DMS114 treated with DMSO at 0.1 percent for 48 hours (cell line): ENCODE data around the gene CALHM6.

Experiments
- DNase-seq: peaks from one replicate; lab custom pipeline; 2025; ENCODE audit not compliant: unreplicated experiment; lab: John Stamatoyannopoulos, UW

CALHM6 gene

DNA sequence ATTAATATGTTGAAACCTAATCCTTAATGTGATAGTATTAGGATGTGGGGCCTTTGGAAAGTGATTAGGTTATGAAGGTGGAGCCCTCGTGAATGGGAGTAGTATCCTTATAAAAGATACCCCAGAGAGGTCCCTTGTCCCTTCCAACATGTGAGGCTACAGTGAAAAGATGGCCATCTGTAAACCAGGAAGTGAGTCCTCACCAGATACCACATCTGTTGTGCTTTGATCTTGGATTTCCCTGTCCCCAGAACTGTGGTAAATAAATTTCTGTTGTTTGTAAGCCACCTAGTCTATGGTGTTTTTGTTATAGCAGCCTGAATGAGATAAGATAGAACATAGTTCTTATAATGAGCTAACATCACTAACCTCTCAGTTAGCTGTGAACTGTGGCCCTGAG lies 16.6 kb upstream of the CALHM6 start:
- DNase-seq: no peak

- no peak for DNase-seq
These were observed 16.1 kb upstream of the CALHM6 start for GRCh38 chr6:116445102-116445501.

- DNase-seq: no peak
These were observed 14.8 kb upstream of the CALHM6 start for GRCh38 chr6:116446399-116446798.

DNA sequence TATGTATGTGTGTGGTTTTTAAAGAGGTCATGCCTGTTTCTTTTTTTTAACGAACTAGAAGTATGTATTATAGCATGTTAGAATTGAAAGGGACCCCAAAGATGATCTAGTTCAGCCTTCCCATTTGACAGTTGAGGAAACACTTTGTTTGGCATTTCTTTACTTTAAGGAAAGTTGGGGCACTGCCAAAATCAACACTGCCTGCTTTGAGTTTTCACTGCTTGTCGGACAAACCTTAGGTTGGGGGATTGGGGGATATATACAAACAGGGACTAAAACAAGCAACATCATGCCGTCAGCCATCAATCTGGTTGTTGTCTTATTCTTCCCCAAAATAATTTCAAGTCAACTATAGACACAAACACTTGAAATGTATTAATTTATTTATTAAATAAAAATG lies 14.1 kb upstream of the CALHM6 start:
- DNase-seq: no peak

GRCh38 chr6:116447496-116448011 lies 13.6 kb upstream of the CALHM6 start:
- DNase-seq: no peak

DNA sequence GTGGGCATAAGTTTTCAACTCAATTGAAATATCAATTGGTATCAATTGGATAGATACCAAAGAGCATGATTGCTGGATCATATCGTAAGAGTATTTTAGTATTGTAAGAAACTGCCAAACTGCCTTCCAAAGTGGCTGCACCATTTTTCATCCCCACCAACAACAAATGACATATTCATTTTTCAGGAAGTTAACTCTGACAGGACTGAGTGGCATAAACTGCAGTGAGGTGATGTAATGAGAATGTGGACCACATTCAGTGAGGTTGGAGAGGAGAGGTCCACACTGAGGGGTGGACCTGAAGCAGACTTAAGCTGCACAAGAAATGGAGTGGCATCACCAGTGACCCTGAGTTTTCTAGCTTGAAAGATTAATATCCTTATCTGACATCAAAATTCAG lies 11.6 kb upstream of the CALHM6 start:
- no peak for DNase-seq

- DNase-seq: no peak
These were observed 10.9 kb upstream of the CALHM6 start for GRCh38 chr6:116450185-116450710.

- no peak for DNase-seq
These were observed 10.1 kb upstream of the CALHM6 start for GRCh38 chr6:116450769-116451740.

- DNase-seq: no peak
These were observed 9.3 kb upstream of the CALHM6 start for GRCh38 chr6:116451916-116452315.

GRCh38 chr6:116452531-116452930 lies 8.6 kb upstream of the CALHM6 start:
- no peak for DNase-seq

GRCh38 chr6:116456106-116456505 lies 5.1 kb upstream of the CALHM6 start:
- DNase-seq: no peak

DNA sequence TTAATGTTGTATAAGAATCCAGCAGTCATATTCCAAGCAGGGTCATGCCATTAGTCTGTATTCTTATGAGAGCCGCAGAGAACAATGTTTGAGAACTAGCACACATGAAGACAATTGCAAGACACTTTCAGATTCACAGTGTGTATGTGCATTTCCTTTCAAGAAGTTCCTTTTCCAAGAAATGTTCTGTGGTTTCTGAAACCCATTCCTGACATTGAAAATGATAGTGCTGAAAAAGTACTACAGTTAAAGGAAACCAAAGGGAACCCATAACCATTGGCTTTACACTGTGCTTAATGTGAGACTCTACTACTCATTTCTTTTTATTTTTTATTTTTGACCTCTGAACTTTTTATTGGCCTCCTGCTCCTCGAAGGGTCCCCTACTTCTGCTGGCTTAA lies 4.2 kb upstream of the CALHM6 start:
- DNase-seq: no peak

DNA sequence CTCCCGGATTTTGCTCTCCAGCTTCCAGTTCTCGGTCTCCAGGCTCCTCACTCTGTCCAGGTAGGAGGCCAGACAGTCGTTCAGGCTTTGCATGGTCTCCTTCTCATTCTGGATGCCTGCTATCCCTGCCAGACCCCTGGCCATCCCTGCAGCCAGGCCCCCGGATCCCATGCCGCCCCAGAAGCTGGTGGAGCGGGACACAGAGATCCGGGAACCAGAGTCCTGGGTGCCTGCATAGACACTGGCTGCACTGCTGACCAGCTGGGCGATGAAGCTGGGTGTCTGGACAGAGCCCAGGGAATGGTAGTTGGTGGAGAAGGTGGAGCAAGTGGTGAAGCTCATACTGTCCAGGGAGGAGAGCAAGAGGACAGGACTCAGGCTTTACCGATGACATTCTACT lies 2.9 kb upstream of the CALHM6 start:
- DNase-seq: no peak

DNA sequence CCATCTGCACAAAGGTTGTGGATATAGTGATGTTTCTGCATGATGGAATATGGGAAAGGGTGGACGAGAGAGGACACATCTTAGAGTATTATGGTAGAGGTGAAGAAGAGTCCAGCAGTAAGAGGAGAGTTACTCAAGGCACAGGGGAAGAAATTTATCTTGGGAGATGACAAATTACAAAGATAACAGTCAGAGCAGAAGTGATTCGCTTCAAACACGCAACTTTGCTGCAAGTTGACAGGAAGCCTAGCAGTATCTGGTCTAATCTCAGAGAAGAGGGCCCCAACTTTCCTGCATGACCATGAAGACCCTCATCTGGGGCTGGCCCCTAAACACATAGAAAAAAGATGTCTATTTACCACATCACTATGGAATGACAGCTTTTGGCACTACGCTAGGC lies 1.2 kb upstream of the CALHM6 start:
- no peak for DNase-seq

DNA sequence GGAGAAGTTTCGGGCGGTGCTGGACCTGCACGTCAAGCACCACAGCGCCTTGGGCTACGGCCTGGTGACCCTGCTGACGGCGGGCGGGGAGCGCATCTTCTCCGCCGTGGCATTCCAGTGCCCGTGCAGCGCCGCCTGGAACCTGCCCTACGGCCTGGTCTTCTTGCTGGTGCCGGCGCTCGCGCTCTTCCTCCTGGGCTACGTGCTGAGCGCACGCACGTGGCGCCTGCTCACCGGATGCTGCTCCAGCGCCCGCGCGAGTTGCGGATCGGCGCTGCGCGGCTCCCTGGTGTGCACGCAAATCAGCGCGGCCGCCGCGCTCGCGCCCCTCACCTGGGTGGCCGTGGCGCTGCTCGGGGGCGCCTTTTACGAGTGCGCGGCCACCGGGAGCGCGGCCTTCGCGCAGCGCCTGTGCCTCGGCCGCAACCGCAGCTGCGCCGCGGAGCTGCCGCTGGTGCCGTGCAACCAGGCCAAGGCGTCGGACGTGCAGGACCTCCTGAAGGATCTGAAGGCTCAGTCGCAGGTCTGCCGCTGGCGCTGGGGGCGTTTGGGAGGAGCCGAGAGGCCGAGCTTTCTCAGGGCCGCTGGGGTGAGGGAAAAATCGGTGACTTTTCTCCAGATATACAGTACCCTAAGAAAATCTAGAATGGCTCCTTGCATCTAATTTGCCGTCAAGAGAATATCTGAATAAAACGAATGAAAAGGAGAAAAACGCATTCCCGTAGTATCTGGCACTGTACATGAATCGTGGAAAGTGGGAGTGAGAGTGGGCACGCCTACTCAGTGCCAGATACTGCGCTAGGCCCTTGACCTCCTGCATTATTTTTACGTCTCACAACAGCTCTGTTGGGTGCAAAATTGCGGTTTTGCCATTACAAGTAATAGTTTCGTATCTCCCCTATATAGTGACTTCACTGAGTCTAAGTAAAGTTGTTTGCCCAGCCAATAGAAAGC lies 1.0 kb downstream of the CALHM6 start:
- peak; percentile 37 for DNase-seq

DNA sequence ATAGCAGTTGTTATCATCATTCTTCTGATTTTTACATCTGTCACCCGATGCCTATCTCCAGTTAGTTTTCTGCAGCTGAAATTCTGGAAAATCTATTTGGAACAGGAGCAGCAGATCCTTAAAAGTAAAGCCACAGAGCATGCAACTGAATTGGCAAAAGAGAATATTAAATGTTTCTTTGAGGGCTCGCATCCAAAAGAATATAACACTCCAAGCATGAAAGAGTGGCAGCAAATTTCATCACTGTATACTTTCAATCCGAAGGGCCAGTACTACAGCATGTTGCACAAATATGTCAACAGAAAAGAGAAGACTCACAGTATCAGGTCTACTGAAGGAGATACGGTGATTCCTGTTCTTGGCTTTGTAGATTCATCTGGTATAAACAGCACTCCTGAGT lies 2.1 kb downstream of the CALHM6 start:
- no peak for DNase-seq

DNA sequence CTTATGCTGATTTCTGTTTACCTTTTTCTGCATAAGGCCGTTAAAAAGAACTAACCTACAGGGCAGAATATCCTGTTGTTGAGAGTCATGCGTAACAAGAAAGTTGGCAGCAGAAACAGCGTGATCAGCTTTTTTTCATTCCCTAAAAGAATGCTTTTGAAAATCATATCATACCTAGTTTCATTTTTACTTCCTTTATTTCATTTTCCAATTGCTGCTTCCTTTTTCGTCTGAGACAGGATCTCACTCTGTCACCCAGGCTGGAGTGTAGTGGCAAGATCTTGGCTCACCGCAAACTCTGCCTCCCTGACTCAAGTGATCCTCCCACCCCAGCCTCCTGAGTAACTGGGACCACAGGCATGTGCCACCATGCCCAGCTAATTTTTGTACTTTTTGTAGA lies 4.1 kb downstream of the CALHM6 start:
- DNase-seq: no peak

DNA sequence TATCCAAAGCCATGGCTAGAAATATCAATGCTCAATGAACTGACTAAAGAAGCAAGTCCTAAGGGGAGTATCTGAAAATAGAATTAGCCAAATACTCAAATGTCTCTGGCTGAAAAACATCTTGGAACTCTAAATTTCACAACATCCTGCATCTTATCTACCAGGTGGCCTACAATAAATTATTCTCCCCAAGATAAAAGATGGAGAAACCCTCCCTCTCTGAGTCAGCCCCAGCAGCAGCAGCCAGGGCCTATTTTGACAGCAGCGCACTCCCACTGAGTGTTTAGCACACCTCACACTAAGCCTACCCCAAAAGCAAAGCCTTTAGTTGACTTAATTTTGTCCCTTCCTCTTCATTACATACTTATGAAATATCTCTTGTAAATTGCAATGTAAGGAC lies 5.9 kb downstream of the CALHM6 start:
- no peak for DNase-seq

DNA sequence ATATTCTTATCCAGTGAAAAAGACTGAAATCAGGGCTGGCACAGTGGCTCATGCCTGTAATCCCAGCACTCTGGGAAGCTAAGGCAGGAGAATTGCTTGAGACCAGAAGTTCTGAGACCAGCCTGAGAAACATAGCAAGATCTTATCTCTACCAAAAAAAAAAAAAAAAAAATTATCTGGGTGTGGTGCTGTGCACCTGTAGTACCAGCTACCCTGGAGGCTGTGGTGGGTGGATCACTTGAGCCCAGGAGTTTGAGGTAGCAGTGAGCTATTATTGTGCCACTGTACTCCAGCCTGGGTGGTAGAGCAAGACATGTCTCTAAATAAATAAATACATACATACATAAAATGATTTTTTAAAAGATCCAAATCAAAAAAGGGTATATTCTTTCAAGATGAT lies 6.3 kb downstream of the CALHM6 start:
- DNase-seq: no peak

DNA sequence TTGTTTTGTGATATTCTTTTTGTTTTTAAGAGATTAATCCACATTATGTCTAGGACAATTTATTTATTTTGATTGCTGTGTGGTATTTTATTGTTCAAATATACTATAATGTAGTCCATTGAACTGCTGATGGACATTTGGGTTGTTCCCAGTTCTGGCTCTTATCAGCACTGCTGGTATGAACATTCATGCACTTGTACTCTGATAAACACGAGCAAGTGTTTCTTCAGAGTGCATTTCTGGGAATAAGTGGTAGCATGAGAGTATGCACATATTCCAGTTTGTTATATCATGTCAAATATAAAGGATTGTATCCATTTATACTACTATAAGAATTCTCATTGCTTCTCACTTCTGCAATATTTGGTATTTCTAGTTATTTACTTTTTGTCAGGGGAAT lies 7.1 kb downstream of the CALHM6 start:
- no peak for DNase-seq

DNA sequence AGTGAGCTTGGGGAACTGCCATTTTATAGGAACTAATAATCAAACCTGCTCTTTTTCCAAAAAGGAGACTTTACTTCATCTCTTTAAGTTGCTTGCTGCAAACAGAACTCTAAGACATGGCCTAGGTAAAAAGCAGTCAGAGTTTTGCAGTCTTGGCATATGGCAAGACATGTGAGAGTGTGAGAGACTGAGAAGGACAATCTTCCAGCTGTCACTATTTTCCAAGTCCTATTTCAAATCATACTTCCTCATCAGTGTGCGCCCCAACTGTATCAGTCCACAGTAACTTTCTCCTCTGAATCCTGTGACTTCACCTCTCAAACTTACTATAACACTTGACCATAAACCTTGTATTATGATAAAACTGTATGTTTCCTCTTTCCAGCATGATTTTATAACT lies 10.4 kb downstream of the CALHM6 start:
- no peak for DNase-seq
